ENCODE results near the gene SPRR2F. TPM values are rescaled to one million over a fixed set of nuclear protein-coding genes. Genes with fewer than 3 reads are reported as not detected.

SPRR2F gene
- total and polyA plus RNA-seq, 2 of the 4 experiments (the other 2 are of a cell fraction) = not detected

GRCh38 chr1:153071511-153071910 lies 41.8 kb downstream of the SPRR2F start, which contains the start of gene SPRR2B:
Gene SPRR2B, minus strand, starts transcription at chr1:153071611. Its CDS starts 772 bp downstream, at chr1:153070839.
- dilution Hi-C loops (cut with HindIII; ENCODE audit: low sequenced_read_pairs, unreplicated experiment) = no loop called here
- Histone ChIP-seq H3K56ac (ENCODE audit: extremely low read depth, insufficient read depth, low read length) (no peak within 1 kb of the TSS), H2BK20ac (ENCODE audit: low read depth, low read length) (no peak within 1 kb of the TSS), H3K9ac (ENCODE audit: low read depth, low read length) (no peak within 1 kb of the TSS), H3K27me3 (ENCODE audit: control insufficient read depth, insufficient read depth, low read length) (no peaks in the 10 kb centered on the region), H3K14ac (replicated peaks; ENCODE audit: low read depth, low read length) (no peak within 1 kb of the TSS), H2AK5ac (ENCODE audit: low read depth, low read length) (no peak within 1 kb of the TSS), H2BK120ac (ENCODE audit: low read depth, low read length) (no peak within 1 kb of the TSS), H4K20me1 (ENCODE audit: insufficient read depth, low read length) (no peaks in the 10 kb centered on the region), H3K27ac (ENCODE audit: insufficient read depth, low read length) (no peak within 1 kb of the TSS), H3K4ac (ENCODE audit: low read depth, low read length) (no peak within 1 kb of the TSS), H2AK9ac (replicated peaks; ENCODE audit: low read depth, low read length, poor library complexity) (no peak within 1 kb of the TSS), H3K4me2 (ENCODE audit: low read depth, low read length) (no peak within 1 kb of the TSS), H3K9me1 (ENCODE audit: insufficient read depth, low read length) (no peaks in the 10 kb centered on the region), H3K79me1 (ENCODE audit: low read depth in 1 of 2, low read length in 2 of 2) (no peaks in the 10 kb centered on the region), H4K5ac (ENCODE audit: low read depth, low read length) (no peak within 1 kb of the TSS), H3K9me3 (ENCODE audit: control insufficient read depth, insufficient read depth, low read length) (no peaks in the 10 kb centered on the region), H3K18ac (ENCODE audit: low read depth, low read length) (no peak within 1 kb of the TSS), H3K4me1 (ENCODE audit: control insufficient read depth, insufficient read depth, low read length) (no peaks in the 10 kb centered on the region), H4K8ac (ENCODE audit: low read depth in 2 of 2, low read length in 2 of 2) (no peak within 1 kb of the TSS), H3K36me3 (ENCODE audit: control insufficient read depth, insufficient read depth, low read length) (no peaks in the 10 kb centered on the region), H2BK15ac (ENCODE audit: low read depth, low read length) (no peak within 1 kb of the TSS), H4K91ac (ENCODE audit: insufficient read depth, low read depth, low read length) (no peak within 1 kb of the TSS), H2BK5ac (ENCODE audit: low read depth, low read length, poor library complexity, severe bottlenecking) (no peak within 1 kb of the TSS), H3K4me3 (ENCODE audit: insufficient read depth, low read depth, low read length) (no peak within 1 kb of the TSS), H3K23ac (ENCODE audit: low read depth, low read length) (no peak within 1 kb of the TSS), H2AFZ (replicated peaks; ENCODE audit: low read length, poor library complexity) (no peak within 1 kb of the TSS)
- ChIA-PET POLR2A (ENCODE audit: unreplicated experiment) (no interaction called here), CTCF (no interaction called here)
- BruUV-seq (replicated peaks) = no TSS peak
- ATAC-seq (ENCODE audit: low read depth) (no peak), DNase-seq (no peak)
- intact Hi-C loops (cut with micrococcal nuclease) = no loop called here
- in situ Hi-C loops (cut with MboI; ENCODE audit: low sequenced_read_pairs) = no loop called here
- no peak for TF ChIP-seq BHLHE40 (IDR thresholded peaks at IDR 0.05; ENCODE audit: low read depth, low read length)
- no peak for TF ChIP-seq RAD21 (IDR thresholded peaks at IDR 0.05; ENCODE audit: low read length)
- TF ChIP-seq RCOR1 (IDR thresholded peaks at IDR 0.05; ENCODE audit: insufficient replicate concordance, low read length) = no peak
- TF ChIP-seq MAFK (IDR thresholded peaks at IDR 0.05; ENCODE audit: low read depth, low read length) = no peak
- no peak for TF ChIP-seq CHD1 (IDR thresholded peaks at IDR 0.05; ENCODE audit: low read depth, low read length)
- TF ChIP-seq MXI1 (IDR thresholded peaks at IDR 0.05; ENCODE audit: borderline replicate concordance, low read depth, low read length) = no peak
- no peak for TF ChIP-seq MAZ (IDR thresholded peaks at IDR 0.05; ENCODE audit: borderline replicate concordance, low read depth, low read length)
- TF ChIP-seq CEBPB (IDR thresholded peaks at IDR 0.05; ENCODE audit: low read depth, low read length) = no peak
- TF ChIP-seq NFE2L2 (IDR thresholded peaks at IDR 0.05; ENCODE audit: low read depth, low read length) = no peak
- TF ChIP-seq CTCF (conservative IDR thresholded peaks at IDR 0.05; ENCODE audit: low read depth, low read length) = no peak
- TF ChIP-seq USF2 (IDR thresholded peaks at IDR 0.05; ENCODE audit: low read depth, low read length) = no peak
- no peak for TF ChIP-seq FOS (IDR thresholded peaks at IDR 0.05; ENCODE audit: low read depth, low read length)
- TF ChIP-seq, protein P1, sequence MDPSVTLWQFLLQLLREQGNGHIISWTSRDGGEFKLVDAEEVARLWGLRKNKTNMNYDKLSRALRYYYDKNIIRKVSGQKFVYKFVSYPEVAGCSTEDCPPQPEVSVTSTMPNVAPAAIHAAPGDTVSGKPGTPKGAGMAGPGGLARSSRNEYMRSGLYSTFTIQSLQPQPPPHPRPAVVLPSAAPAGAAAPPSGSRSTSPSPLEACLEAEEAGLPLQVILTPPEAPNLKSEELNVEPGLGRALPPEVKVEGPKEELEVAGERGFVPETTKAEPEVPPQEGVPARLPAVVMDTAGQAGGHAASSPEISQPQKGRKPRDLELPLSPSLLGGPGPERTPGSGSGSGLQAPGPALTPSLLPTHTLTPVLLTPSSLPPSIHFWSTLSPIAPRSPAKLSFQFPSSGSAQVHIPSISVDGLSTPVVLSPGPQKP (IDR thresholded peaks at IDR 0.05; ENCODE audit: borderline replicate concordance, low read depth, low read length) = no peak
- no peak for TF ChIP-seq POLR2A (IDR thresholded peaks at IDR 0.05; ENCODE audit: low read depth, low read length)
- TF ChIP-seq RFX5 (IDR thresholded peaks at IDR 0.05; ENCODE audit: low read depth, low read length) = no peak
- no peak for TF ChIP-seq SMC3 (IDR thresholded peaks at IDR 0.05; ENCODE audit: low read depth, low read length)
- no CpG with 5 or more reads among the region's 2 CpGs for WGBS, 2 experiments (ENCODE audit: extremely low coverage in 2 of 2, insufficient read length in 1 of 2)

All from IMR-90 (cell line).